HCT116 (cell line): ENCODE results near the gene LPCAT2. TPM values are rescaled to one million over a fixed set of nuclear protein-coding genes. Genes with fewer than 3 reads are reported as not detected.

Experiments used
- ATAC-seq: fragments of 200-7000 bp; cut with Tn5 transposase; 2 replicates; pipeline ENCODE4 v1.9.1; 2020; ENCODE audit warnings: mild to moderate bottlenecking, moderate library complexity
- BruUV-seq: library from RNA; stranded (reverse); fragments of 400-500 nt; replicated peaks from 2 replicates; lab custom pipeline; 2021; lab: Mats Ljungman, UMichigan
- CTCF ChIA-PET: fragments of 300-600 bp; sonication (Branson Sonifier 250); formaldehyde crosslinking; loops from one replicate; lab custom pipeline; 2021; ENCODE audit warnings: antibody characterized with exemption; lab: Charles Lee
- POLR2A ChIA-PET: fragments of 300-600, 350-600 bp; sonication (Branson Sonifier 250); formaldehyde crosslinking; loops from one replicate; lab custom pipeline; 2021; ENCODE audit warnings: antibody characterized with exemption; lab: Charles Lee
- RAD21 ChIA-PET, 2 experiments: fragments of 300-600 bp; sonication (Branson Sonifier 250); formaldehyde crosslinking; loops; one replicate each; lab custom pipeline; 2023; ENCODE audit warnings: low total read pairs in 2 of 2; ENCODE audit not compliant: uncharacterized antibody in 2 of 2, unreplicated experiment in 2 of 2, low non-redundant PET in 1 of 2; lab: Charles Lee
- DNase-seq: peaks from one replicate; pipeline ENCODE4 v3.0.0-alpha.2; 2010; ENCODE audit warnings: low read depth, low spot score
- H2AFZ ChIP-seq: fragments of 200-600 bp; shearing (Covaris generic), sonication (generic); 2 replicates; pipeline ENCODE4 v1.6.1; 2017; ENCODE audit warnings: low read depth, mixed run types, mixed read lengths, antibody characterized with exemption, low read length; ENCODE audit not compliant: poor library complexity, severe bottlenecking
- H3K27ac ChIP-seq: 2 replicates; pipeline ENCODE4 v1.5.1; 2012; ENCODE audit warnings: low read depth, low read length
- H3K27me3 ChIP-seq: fragments of 200-600 bp; sonication (generic); 2 replicates; pipeline ENCODE4 v1.6.1; 2016; ENCODE audit warnings: mixed run types, low read length, mixed read lengths; ENCODE audit not compliant: insufficient read depth
- H3K36me3 ChIP-seq, 2 experiments: fragments of 200-500 bp in 1 of 2; fragments of 200-600 bp in 1 of 2; sonication (Bioruptor generic) in 1 of 2; sonication (generic) in 1 of 2; 2 replicates each; pipeline versions ENCODE4 v1.5.1 to v1.6.1; 2014 to 2016; ENCODE audit warnings: low read length in 2 of 2, inconsistent platforms in 1 of 2, mixed read lengths in 1 of 2, mixed run types in 1 of 2; ENCODE audit not compliant: insufficient read depth in 2 of 2, control insufficient read depth in 1 of 2
- H3K4me1 ChIP-seq, 2 experiments: fragments of 200-600 bp in 1 of 2; sonication (generic) in 1 of 2; 2 replicates each; pipeline versions ENCODE4 v1.5.1 to v1.6.1; 2012 to 2017; ENCODE audit warnings: low read length in 2 of 2, inconsistent platforms in 1 of 2, mild to moderate bottlenecking in 1 of 2, mixed read lengths in 1 of 2, mixed run types in 1 of 2, moderate library complexity in 1 of 2; ENCODE audit not compliant: insufficient read depth in 2 of 2, control insufficient read depth in 1 of 2
- H3K4me2 ChIP-seq: fragments of 200-600 bp; sonication (generic); 2 replicates; pipeline ENCODE4 v1.6.1; 2017; ENCODE audit warnings: mixed run types, low read length, mixed read lengths
- H3K4me3 ChIP-seq, 2 experiments: fragments of 200-600 bp in 1 of 2; sonication (generic) in 1 of 2; replicated peaks in 1 of 2; 2 replicates each; pipeline ENCODE4 v1.5.1; 2011 to 2016; ENCODE audit warnings: low read length in 2 of 2, control low read depth in 1 of 2, low read depth in 1 of 2, mild to moderate bottlenecking in 1 of 2, mixed read lengths in 1 of 2, mixed run types in 1 of 2
- H3K79me2 ChIP-seq: fragments of 200-600 bp; sonication (generic); 2 replicates; pipeline ENCODE4 v1.6.1; 2017; ENCODE audit warnings: mild to moderate bottlenecking, mixed run types, low read length, moderate library complexity, mixed read lengths; ENCODE audit not compliant: insufficient read depth
- H3K9ac ChIP-seq: fragments of 200-600 bp; sonication (generic); 2 replicates; pipeline ENCODE4 v1.6.1; 2016; ENCODE audit warnings: low read length, mixed read lengths
- H3K9me2 ChIP-seq: fragments of 200-600 bp; sonication (generic), shearing (Covaris generic); 2 replicates; pipeline ENCODE4 v1.6.1; 2017; ENCODE audit warnings: mixed run types, mild to moderate bottlenecking, moderate library complexity; ENCODE audit not compliant: insufficient read depth
- H3K9me3 ChIP-seq, 2 experiments: fragments of 200-500 bp in 1 of 2; fragments of 200-600 bp in 1 of 2; sonication (Bioruptor generic) in 1 of 2; sonication (generic) in 1 of 2; 2 replicates each; pipeline ENCODE4 v1.6.1; 2014 to 2017; ENCODE audit warnings: low read length in 2 of 2, mixed read lengths in 2 of 2, inconsistent platforms in 1 of 2, low read depth in 1 of 2, mild to moderate bottlenecking in 1 of 2, mixed run types in 1 of 2, moderate library complexity in 1 of 2; ENCODE audit not compliant: control insufficient read depth in 1 of 2, insufficient read depth in 1 of 2
- H4K20me1 ChIP-seq: fragments of 200-600 bp; sonication (generic), shearing (Covaris generic); 2 replicates; pipeline ENCODE4 v1.6.1; 2017; ENCODE audit warnings: mixed run types, mild to moderate bottlenecking, moderate library complexity; ENCODE audit not compliant: insufficient read depth
- CEBPB ChIP-seq: IDR thresholded peaks from 2 replicates; pipeline ENCODE4 v1.6.1; 2012; ENCODE audit warnings: low read depth
- EZH2 ChIP-seq: fragments of 200-600 bp; sonication (generic); IDR thresholded peaks from 2 replicates; pipeline ENCODE4 v1.6.1; 2017; ENCODE audit warnings: antibody characterized with exemption, mixed run types
- FOSL1 ChIP-seq: IDR thresholded peaks from 2 replicates; pipeline ENCODE4 v1.6.1; 2012; ENCODE audit warnings: low read depth
- ZFX ChIP-seq: fragments of 450-650 bp; IDR thresholded peaks from 2 replicates; pipeline ENCODE4 v1.6.1; 2017
- ZNF274 ChIP-seq: fragments of 200-500 bp; sonication (Bioruptor generic); IDR thresholded peaks from 2 replicates; pipeline ENCODE4 v1.6.1; 2014; ENCODE audit warnings: mild to moderate bottlenecking, low read depth, low read length, inconsistent platforms
- intact Hi-C: fragments of 100-400 bp; cut with micrococcal nuclease; formaldehyde crosslinking; loops from 2 replicates; pipeline ENCODE4 v1.10.0; 2022
- total RNA-seq: library from RNA; stranded (reverse); gene quantifications from one replicate; pipeline ENCODE4 v1.2.1, GENCODE V29; 2021; ENCODE audit not compliant: unreplicated experiment
- TF ChIP-seq, protein P1 (sequence below): IDR thresholded peaks from 2 replicates; pipeline ENCODE4 v1.6.1; 2012
- TF ChIP-seq, protein P2 (sequence below), 3 experiments: fragments of 200-600 bp in 1 of 3; sonication (generic) in 1 of 3; IDR thresholded peaks in 2 of 3; conservative IDR thresholded peaks in 1 of 3; 2 replicates each; pipeline ENCODE4 v1.5.1; 2012 to 2017; ENCODE audit warnings: low read depth in 2 of 3, low read length in 2 of 3, antibody characterized with exemption in 1 of 3, borderline replicate concordance in 1 of 3, control low read depth in 1 of 3, mild to moderate bottlenecking in 1 of 3, mixed read lengths in 1 of 3, mixed run types in 1 of 3, moderate library complexity in 1 of 3; ENCODE audit not compliant: insufficient read depth in 1 of 3

The LPCAT2 gene
- total RNA-seq, 1 experiment from 2014 or later, result 13.1 TPM

DNA sequence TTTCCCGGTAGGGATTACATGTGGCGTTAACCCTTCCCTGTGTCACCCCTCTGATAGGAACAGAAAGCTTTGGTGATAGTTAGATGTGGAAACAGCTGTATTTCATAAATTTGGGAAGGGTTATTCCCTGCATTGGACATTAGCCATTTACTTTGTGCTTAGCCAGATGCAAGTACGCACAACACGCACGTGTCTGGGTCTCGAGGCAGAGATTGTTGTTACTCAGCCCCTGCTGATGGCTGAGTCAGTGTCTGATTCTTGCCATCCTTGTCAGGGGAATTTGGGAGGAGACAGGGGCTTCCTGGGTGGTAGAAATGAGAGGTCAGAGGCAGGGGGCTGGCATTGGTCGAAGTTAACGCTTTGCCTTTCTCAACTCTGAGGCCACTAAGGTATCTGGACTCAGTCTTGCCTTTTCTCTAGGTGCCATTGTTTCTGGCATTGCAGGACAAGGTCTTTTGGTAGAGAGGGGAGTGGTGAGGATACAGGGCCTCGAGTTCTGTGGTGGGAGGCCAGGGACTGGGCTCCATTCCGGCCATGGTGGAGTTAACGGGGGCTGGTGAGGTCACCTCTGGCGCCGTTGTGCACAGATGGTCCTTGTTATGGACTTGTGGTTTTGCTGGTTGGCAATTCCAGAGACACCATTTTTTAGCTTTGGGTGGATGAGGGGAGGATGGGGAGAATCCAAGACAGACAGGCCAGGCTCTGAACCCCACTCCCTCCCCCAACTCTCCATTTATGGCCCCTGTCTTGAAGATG is 21.6 kb upstream of the LPCAT2 start:
- no peak overlapping the region for H3K4me3 ChIP-seq
- no peak overlapping the region for H3K27ac ChIP-seq
- no peaks in the 10 kb centered on the region for H3K9me3 ChIP-seq
- H4K20me1 ChIP-seq, result no peaks in the 10 kb centered on the region
- no peaks in the 10 kb centered on the region for H3K9me2 ChIP-seq
- H3K9ac ChIP-seq, result no peak overlapping the region
- no peak for ATAC-seq
- H3K27me3 ChIP-seq, result peaks cover 7% of the 10 kb centered on the region
- DNase-seq, result no peak
- intact Hi-C loops, result no loop called here
- no peak overlapping the region for H2AFZ ChIP-seq
- ChIA-PET RAD21 (no interaction called here), CTCF (no interaction called here), POLR2A (no interaction called here)
- no peaks in the 10 kb centered on the region for H3K36me3 ChIP-seq
- no peaks in the 10 kb centered on the region for H3K4me1 ChIP-seq
- H3K4me2 ChIP-seq, result no peak overlapping the region
- no peaks in the 10 kb centered on the region for H3K79me2 ChIP-seq
- BruUV-seq, result no TSS peak
- TF ChIP-seq, protein P1, sequence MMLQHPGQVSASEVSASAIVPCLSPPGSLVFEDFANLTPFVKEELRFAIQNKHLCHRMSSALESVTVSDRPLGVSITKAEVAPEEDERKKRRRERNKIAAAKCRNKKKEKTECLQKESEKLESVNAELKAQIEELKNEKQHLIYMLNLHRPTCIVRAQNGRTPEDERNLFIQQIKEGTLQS, result no peak
- no peak for TF ChIP-seq ZFX
- TF ChIP-seq, protein P2, sequence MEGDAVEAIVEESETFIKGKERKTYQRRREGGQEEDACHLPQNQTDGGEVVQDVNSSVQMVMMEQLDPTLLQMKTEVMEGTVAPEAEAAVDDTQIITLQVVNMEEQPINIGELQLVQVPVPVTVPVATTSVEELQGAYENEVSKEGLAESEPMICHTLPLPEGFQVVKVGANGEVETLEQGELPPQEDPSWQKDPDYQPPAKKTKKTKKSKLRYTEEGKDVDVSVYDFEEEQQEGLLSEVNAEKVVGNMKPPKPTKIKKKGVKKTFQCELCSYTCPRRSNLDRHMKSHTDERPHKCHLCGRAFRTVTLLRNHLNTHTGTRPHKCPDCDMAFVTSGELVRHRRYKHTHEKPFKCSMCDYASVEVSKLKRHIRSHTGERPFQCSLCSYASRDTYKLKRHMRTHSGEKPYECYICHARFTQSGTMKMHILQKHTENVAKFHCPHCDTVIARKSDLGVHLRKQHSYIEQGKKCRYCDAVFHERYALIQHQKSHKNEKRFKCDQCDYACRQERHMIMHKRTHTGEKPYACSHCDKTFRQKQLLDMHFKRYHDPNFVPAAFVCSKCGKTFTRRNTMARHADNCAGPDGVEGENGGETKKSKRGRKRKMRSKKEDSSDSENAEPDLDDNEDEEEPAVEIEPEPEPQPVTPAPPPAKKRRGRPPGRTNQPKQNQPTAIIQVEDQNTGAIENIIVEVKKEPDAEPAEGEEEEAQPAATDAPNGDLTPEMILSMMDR (IDR thresholded peaks at IDR 0.05 in 2 of 3, conservative IDR thresholded peaks at IDR 0.05 in 1 of 3; ENCODE audit: borderline replicate concordance in 1 of 3, insufficient read depth in 1 of 3, low read depth in 2 of 3, low read length in 2 of 3), result no peak
- no peak for TF ChIP-seq ZNF274
- TF ChIP-seq EZH2, result no peak
- TF ChIP-seq FOSL1, result no peak
- no peak for TF ChIP-seq CEBPB
- TF ChIP-seq, all 23 proteins: peak for 0
